ENCODE measurements around the gene ARHGAP22. TPM values are rescaled to one million over a fixed set of nuclear protein-coding genes. Genes with fewer than 3 reads are reported as not detected.
A peak's percentile ranks its signal among the peaks of the same experiment; 100 is the strongest.

ARHGAP22 gene
- total and polyA plus RNA-seq, 2 experiments from 2014 or later = 3.2 to 7.8 TPM

GRCh38 chr10:48455055-48455391 lies 149.8 kb downstream of the ARHGAP22 start:
- no peak overlapping the region for H3K27ac ChIP-seq
- no peak for DNase-seq (ENCODE audit: low read depth in 1 of 2, low spot score in 1 of 2)
- H3K4me1 ChIP-seq (ENCODE audit: low read depth) = peaks cover 24% of the 10 kb centered on the region
- no peaks in the 10 kb centered on the region for H3K27me3 ChIP-seq
- no peaks in the 10 kb centered on the region for H3K36me3 ChIP-seq
- TF ChIP-seq CTCF (IDR thresholded peaks at IDR 0.05; ENCODE audit: low read depth, low read length) = no peak
- H3K4me3 ChIP-seq = no peak overlapping the region
- no peaks in the 10 kb centered on the region for H3K9me3 ChIP-seq (ENCODE audit: low read depth)

DNA sequence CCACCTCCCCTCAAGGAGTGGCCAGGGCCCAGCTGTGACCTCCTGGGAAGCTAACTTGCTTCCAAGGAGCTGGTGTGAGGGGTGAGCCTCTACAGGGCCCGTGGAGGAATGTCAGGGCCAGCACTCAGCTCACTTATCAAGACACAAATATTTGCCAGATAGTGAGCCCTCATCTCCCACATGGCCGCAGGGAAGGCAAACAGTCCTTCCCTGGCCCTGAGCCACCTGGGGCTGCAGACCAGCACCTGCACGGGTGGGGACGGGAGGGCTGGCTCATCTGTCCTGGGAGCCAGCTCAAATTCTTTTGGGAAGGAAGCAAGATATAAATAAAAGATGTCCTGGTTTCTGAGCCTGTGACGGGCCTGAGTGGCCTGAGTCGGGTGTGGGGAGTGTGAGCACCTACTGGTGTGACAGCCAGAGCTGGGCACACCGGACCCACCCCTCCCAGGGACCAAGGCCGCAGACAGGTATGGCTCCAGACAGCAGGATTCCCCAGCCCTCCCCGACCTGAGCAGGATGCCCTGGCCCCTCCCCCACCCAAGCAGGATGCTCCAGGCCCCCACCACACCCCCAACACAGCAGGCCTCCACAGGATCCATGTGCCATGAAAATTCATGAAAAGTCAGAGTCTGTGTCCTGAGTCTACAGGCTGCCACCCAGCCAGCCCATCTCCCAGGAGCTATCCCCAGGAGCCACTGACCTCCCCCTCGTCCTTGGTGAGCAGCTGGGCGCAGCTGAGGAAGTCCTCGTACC lies 150.4 kb downstream of the ARHGAP22 start:
- TF ChIP-seq CTCF (IDR thresholded peaks at IDR 0.05; ENCODE audit: low read depth, low read length) = no peak
- no peaks in the 10 kb centered on the region for H3K27me3 ChIP-seq
- DNase-seq (ENCODE audit: low read depth in 1 of 2, low spot score in 1 of 2) = peak; percentile 17 to 56
- H3K4me3 ChIP-seq = no peak overlapping the region
- H3K4me1 ChIP-seq (ENCODE audit: low read depth) = peaks cover 24% of the 10 kb centered on the region
- H3K36me3 ChIP-seq = no peaks in the 10 kb centered on the region
- no peaks in the 10 kb centered on the region for H3K9me3 ChIP-seq (ENCODE audit: low read depth)
- H3K27ac ChIP-seq = peak overlapping the region; percentile 84

DNA sequence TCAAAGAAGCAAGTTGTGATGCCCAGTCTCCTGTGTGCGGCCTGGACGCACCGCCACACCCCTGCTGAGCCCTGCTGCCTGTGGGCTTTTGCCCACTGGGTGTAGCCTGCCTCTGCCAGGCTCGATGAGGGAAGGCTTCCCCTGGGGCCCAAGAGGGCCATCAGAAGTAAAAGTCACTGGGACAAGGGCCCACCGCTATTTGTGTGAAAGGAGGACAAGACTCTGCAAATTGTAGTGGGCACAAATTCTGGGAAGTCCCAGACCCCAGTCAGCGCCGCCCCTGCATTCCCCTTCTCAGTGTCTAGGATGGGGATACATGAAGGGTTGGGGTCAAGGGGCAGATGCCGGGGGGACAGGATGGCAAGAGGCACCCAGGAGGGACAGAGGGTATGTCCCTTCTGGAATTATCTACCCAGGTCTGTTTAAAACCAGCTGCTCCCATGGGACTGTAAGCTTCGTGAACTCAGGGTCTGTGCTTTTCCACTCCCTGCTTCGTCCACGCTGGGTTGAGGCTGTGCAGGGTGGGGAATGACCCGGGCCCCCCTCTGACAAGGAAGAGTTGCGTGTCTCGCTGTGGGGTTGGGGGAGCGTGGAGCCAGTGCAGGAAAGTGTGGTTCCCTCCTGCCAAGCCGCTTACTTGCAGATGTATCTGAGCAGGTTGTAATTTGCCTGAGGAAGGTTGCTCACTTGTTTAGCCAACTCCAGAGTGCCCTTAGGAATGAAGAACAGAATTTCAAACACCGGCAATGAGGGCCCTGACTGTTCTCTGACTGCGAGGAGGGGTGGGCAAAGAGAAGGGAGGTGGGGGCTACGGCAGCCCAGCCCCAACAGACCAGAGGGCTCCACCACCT lies 151.2 kb downstream of the ARHGAP22 start:
- Histone ChIP-seq H3K4me1 (ENCODE audit: low read depth) (peaks cover 24% of the 10 kb centered on the region), H3K36me3 (no peaks in the 10 kb centered on the region), H3K27ac (peak overlapping the region; percentile 84), H3K9me3 (ENCODE audit: low read depth) (no peaks in the 10 kb centered on the region), H3K27me3 (no peaks in the 10 kb centered on the region), H3K4me3 (no peak overlapping the region)
- TF ChIP-seq CTCF (IDR thresholded peaks at IDR 0.05; ENCODE audit: low read depth, low read length) = no peak
- DNase-seq (ENCODE audit: low read depth in 1 of 2, low spot score in 1 of 2) = no peak

DNA sequence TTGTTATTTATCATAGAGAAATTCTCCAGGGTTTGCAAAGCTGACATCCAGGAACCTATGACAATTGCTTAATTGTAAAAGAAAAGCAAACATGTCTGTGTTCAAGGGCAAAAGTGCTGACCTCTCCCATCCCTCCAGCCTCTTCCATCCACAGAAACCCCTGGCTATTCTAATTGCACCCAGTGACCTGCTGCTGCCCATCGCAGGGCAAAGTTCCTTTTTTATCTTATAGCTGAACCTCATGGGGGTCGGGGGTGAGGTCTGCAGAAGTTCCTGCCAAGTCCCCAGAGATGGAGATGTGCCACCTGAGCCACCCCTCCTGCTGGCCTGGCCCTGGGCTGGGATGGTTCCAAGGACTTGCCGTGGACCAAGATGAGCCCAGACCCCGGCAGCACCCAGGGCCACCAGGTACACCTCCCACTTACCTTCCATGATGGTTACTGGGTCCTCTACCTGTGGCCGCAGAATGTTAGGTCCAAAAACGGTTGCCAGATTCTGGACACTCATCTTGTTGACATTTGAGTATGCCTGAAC lies 151.9 kb downstream of the ARHGAP22 start:
- no peak for DNase-seq (ENCODE audit: low read depth in 1 of 2, low spot score in 1 of 2)
- no peak for TF ChIP-seq CTCF (IDR thresholded peaks at IDR 0.05; ENCODE audit: low read depth, low read length)
- H3K4me3 ChIP-seq = no peak overlapping the region
- H3K27ac ChIP-seq = no peak overlapping the region
- H3K27me3 ChIP-seq = no peaks in the 10 kb centered on the region
- H3K4me1 ChIP-seq (ENCODE audit: low read depth) = peaks cover 24% of the 10 kb centered on the region
- H3K9me3 ChIP-seq (ENCODE audit: low read depth) = no peaks in the 10 kb centered on the region
- no peaks in the 10 kb centered on the region for H3K36me3 ChIP-seq

DNA sequence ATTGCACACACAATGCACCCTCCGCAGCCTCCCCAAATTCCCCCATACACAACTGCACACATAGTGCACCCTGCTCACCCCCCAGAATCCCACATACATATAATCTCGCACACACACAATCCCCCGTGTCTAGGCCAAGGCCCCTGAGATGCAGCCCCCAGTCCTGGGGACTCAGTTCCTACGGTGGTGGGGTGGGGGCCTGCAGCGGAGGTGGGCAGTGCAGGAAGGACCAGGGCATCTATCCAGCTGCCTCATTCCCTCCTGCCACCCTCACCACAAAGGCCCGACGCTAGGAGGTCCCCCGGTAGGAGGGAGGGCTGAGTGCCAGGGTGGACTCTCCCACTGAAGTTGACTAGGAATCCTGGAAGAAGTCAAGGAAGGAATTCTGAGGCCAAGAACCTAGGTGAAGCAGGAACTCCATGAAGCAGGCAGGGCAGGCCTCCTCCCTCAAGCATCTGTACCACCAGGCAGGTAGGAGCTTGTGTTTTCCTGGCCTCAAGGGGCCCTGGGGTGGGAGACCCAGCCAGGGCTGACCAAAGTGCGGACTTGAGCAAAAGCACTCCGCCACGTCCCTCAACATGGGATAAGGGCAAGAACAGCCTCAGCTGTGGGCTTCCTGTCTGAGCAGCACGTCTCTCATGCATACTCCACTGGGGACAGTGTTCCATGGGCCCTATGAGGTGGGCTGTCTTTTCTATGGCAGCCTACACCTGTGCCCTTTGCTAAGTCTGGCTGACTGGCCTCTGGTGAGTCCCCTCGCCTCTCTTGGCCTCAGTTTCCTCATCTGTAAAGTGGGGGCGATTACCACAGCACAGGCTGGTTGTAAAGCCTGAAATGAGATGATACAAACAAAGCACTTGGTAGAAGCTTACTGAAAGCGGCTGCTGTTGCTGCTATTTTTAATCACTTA lies 152.6 kb downstream of the ARHGAP22 start:
- Histone ChIP-seq H3K36me3 (no peaks in the 10 kb centered on the region), H3K4me3 (no peak overlapping the region), H3K4me1 (ENCODE audit: low read depth) (peaks cover 24% of the 10 kb centered on the region), H3K27me3 (no peaks in the 10 kb centered on the region), H3K9me3 (ENCODE audit: low read depth) (no peaks in the 10 kb centered on the region), H3K27ac (no peak overlapping the region)
- TF ChIP-seq CTCF (IDR thresholded peaks at IDR 0.05; ENCODE audit: low read depth, low read length) = no peak
- DNase-seq (ENCODE audit: low read depth in 1 of 2, low spot score in 1 of 2) = no peak
